ENCODE data around the gene PFN4. TPM values are rescaled to one million over a fixed set of nuclear protein-coding genes. Genes with fewer than 3 reads are reported as not detected.

The PFN4 gene
- polyA plus RNA-seq, 2 of the 4 experiments (the other 2 are of a cell fraction): 1.6 to 2.3 TPM

DNA sequence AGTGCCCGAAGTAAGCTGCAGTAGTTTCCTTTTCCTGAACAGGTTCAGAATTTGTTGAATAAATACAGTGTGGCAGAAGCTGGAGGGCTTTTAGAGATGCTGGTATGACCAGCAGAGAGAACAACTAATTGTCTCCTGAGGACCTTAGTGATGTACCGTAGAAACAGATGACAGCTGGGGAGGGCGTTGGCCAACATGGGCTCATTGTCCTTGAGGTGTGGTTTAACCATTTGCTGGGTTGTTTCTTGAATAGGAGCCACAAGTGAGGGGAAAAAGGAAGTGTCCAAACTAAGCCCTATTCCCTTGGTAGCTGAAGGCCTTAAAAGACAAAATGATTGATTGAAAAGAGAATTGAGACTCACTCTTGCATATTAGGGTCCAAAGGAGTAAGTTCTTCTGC, 40.1 kb upstream of the PFN4 start:
- Histone ChIP-seq H3K4me2 (no peak overlapping the region), H3K4me1 (no peaks in the 10 kb centered on the region), H3K4me3 (no peak overlapping the region), H3K9me3 (0 out of 3 replicates have a peak, but pooled peaks cover 6% of the 10 kb centered on the region), H3K27ac (no peak overlapping the region)
- 67% methylated on average over 3 of the region's 3 CpGs for WGBS (ENCODE audit: missing lambda C conversion rate)
- TF ChIP-seq GATA3 (IDR thresholded peaks at IDR 0.05; ENCODE audit: borderline replicate concordance) (no peak), MAZ (IDR thresholded peaks at IDR 0.05; ENCODE audit: borderline replicate concordance, low read depth, low read length) (no peak), EP300 (IDR thresholded peaks at IDR 0.05) (no peak)
- TF ChIP-seq, protein P1, sequence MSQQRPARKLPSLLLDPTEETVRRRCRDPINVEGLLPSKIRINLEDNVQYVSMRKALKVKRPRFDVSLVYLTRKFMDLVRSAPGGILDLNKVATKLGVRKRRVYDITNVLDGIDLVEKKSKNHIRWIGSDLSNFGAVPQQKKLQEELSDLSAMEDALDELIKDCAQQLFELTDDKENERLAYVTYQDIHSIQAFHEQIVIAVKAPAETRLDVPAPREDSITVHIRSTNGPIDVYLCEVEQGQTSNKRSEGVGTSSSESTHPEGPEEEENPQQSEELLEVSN (IDR thresholded peaks at IDR 0.05; ENCODE audit: borderline replicate concordance, low read depth): no peak
- FAIRE-seq (no peak), ATAC-seq (no peak), DNase-seq (ENCODE audit: low read depth in 1 of 2, low spot score in 1 of 2) (no peak)
- CTCF ChIA-PET: interaction anchor here (0.6 to 6.5 kb wide), 10 partner anchors 10 to 339 kb away, joined by 3 to 51 read pairs (median 4); partner anchors contain the start of gene TP53I3
- POLR2A ChIA-PET: interaction anchor here (2.3 kb wide), 1 partner anchor 79 kb away, joined by 9 read pairs; the partner anchor contains the start of gene TP53I3

- ChIA-PET POLR2A (interaction anchor here (0.5 to 2.3 kb wide), 2 partner anchors 78 to 181 kb away, joined by 5 to 9 read pairs; partner anchors contain the start of gene TP53I3), CTCF (interaction anchor here (0.9 to 6.5 kb wide), 6 partner anchors 9 to 338 kb away, joined by 3 to 51 read pairs (median 4); partner anchors contain the start of gene TP53I3)
- Histone ChIP-seq H3K4me1 (no peaks in the 10 kb centered on the region), H3K9me3 (0 out of 3 replicates have a peak, but pooled peaks cover 6% of the 10 kb centered on the region), H3K27ac (no peak overlapping the region), H3K4me3 (no peak overlapping the region), H3K4me2 (no peak overlapping the region)
- WGBS (ENCODE audit: missing lambda C conversion rate): 91% methylated on average over 1 of the region's 1 CpG
- TF ChIP-seq ESRRA (IDR thresholded peaks at IDR 0.05; ENCODE audit: borderline replicate concordance, low read length): no peak
- no peak for TF ChIP-seq MAFK (IDR thresholded peaks at IDR 0.05; ENCODE audit: partially characterized antibody)
- DNase-seq (ENCODE audit: low read depth in 1 of 2, low spot score in 1 of 2) (no peak), ATAC-seq (no peak), FAIRE-seq (no peak)
These were observed 39.4 kb upstream of the PFN4 start for GRCh38 chr2:24162494-24162893.

GRCh38 chr2:24160761-24161160, 37.6 kb upstream of the PFN4 start:
- Histone ChIP-seq H3K9me3 (0 out of 3 replicates have a peak, but pooled peaks cover 6% of the 10 kb centered on the region), H3K4me3 (no peak overlapping the region), H3K27ac (no peak overlapping the region), H3K4me1 (no peaks in the 10 kb centered on the region), H3K4me2 (no peak overlapping the region)
- no peak for DNase-seq (ENCODE audit: low read depth in 1 of 2, low spot score in 1 of 2)
- POLR2A ChIA-PET: no interaction called here
- no peak for ATAC-seq
- FAIRE-seq: no peak
- TF ChIP-seq CEBPB (IDR thresholded peaks at IDR 0.05) (no peak), CHD4 (IDR thresholded peaks at IDR 0.05; ENCODE audit: borderline replicate concordance) (no peak)
- CTCF ChIA-PET: interaction anchor here (1.6 to 6.5 kb wide), 3 partner anchors 18 to 234 kb away, joined by 7 to 51 read pairs (median 7); partner anchors contain the start of genes ATAD2B and TP53I3

- ATAC-seq (no peak), DNase-seq (ENCODE audit: low read depth in 1 of 2, low spot score in 1 of 2) (no peak), FAIRE-seq (no peak)
- H3K4me2 ChIP-seq: no peak overlapping the region
- 0 out of 3 replicates have a peak, but pooled peaks cover 6% of the 10 kb centered on the region for H3K9me3 ChIP-seq
- no peak for TF ChIP-seq POLR2A (IDR thresholded peaks at IDR 0.05; ENCODE audit: low read length)
- TF ChIP-seq HES2 (IDR thresholded peaks at IDR 0.05): no peak
- TF ChIP-seq NPAS2 (CRISPR knock-in tag; IDR thresholded peaks at IDR 0.05; ENCODE audit: borderline replicate concordance): no peak
- no peak for TF ChIP-seq CHD2 (IDR thresholded peaks at IDR 0.05; ENCODE audit: low read length, partially characterized antibody)
- TF ChIP-seq RFX5 (IDR thresholded peaks at IDR 0.05): no peak
- TF ChIP-seq HOXB13 (CRISPR knock-in tag; IDR thresholded peaks at IDR 0.05; ENCODE audit: low read depth): no peak
- TF ChIP-seq MAZ (IDR thresholded peaks at IDR 0.05; ENCODE audit: borderline replicate concordance, low read depth, low read length): no peak
- no peak for TF ChIP-seq RARB (CRISPR knock-in tag; IDR thresholded peaks at IDR 0.05)
- TF ChIP-seq JUNB (IDR thresholded peaks at IDR 0.05): no peak
- H3K4me3 ChIP-seq: no peak overlapping the region
- ChIA-PET CTCF (interaction anchor here (2.2 kb wide), 1 partner anchor 75 kb away, joined by 7 read pairs; the partner anchor contains the start of gene TP53I3), POLR2A (no interaction called here)
- no peak overlapping the region for H3K27ac ChIP-seq
- no peaks in the 10 kb centered on the region for H3K4me1 ChIP-seq
- 77% methylated on average over 4 of the region's 4 CpGs for WGBS (ENCODE audit: missing lambda C conversion rate)
These were observed 36.6 kb upstream of the PFN4 start for GRCh38 chr2:24159708-24160107.

DNA sequence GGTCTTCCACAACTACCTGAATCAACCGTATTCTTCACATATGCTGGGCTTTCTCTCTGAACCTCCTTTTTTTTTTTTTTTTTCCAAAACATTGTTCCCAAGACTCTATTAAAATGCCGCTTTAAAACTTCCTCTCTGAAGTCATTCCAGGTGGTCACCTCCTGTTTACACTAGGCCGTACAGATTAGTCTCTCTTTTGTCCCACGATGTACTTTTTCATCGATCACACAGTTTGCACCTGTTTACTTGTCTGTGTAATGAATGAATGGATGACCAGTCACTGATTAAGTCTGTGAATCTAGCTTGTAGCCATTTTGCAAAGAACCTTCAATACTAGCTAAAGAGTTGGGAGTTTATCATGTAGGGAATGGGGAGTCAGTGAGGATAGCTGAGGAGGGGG, 35.0 kb upstream of the PFN4 start:
- Histone ChIP-seq H3K4me1 (no peaks in the 10 kb centered on the region), H3K4me3 (no peak overlapping the region), H3K9me3 (0 out of 3 replicates have a peak, but pooled peaks cover 6% of the 10 kb centered on the region), H3K4me2 (no peak overlapping the region), H3K27ac (no peak overlapping the region)
- no peak for DNase-seq (ENCODE audit: low read depth in 1 of 2, low spot score in 1 of 2)
- TF ChIP-seq HOXB13 (CRISPR knock-in tag; IDR thresholded peaks at IDR 0.05; ENCODE audit: low read depth) (no peak), JUN (IDR thresholded peaks at IDR 0.05) (no peak), POLR2AphosphoS2 (conservative IDR thresholded peaks at IDR 0.05; ENCODE audit: low read length) (no peak), JUNB (IDR thresholded peaks at IDR 0.05) (no peak), CEBPB (IDR thresholded peaks at IDR 0.05) (no peak), ZNF302 (CRISPR knock-in tag; IDR thresholded peaks at IDR 0.05) (no peak), BHLHE40 (IDR thresholded peaks at IDR 0.05; ENCODE audit: low read depth, low read length) (no peak), CBX8 (IDR thresholded peaks at IDR 0.05) (no peak), POLR2A (IDR thresholded peaks at IDR 0.05; ENCODE audit: low read length) (no peak)
- ChIA-PET CTCF (interaction anchor here (0.6 to 2.2 kb wide), 3 partner anchors 22 to 74 kb away, joined by 4 to 7 read pairs (median 4); partner anchors contain the start of gene TP53I3), POLR2A (no interaction called here)
- WGBS (ENCODE audit: missing lambda C conversion rate): 91% methylated on average over 5 of the region's 5 CpGs
- FAIRE-seq: no peak
- no peak for ATAC-seq
